Heart left ventricle (tissue), 16 donors: ENCODE measurements around the gene PPP1R14B. TPM values are rescaled to one million over a fixed set of nuclear protein-coding genes. Genes with fewer than 3 reads are reported as not detected.

Experiments
- ATAC-seq, 4 donors: fragments of 200-7000 bp; cut with Tn5 transposase; one replicate each; pipeline ENCODE4 v1.9.1; 2020 to 2022; ENCODE audit warnings: moderate library complexity in 4 of 4, mild to moderate bottlenecking in 3 of 4, moderate number of reproducible peaks in 1 of 4
- DNase-seq, 5 donors: peaks; one replicate each; pipeline ENCODE4 v3.0.0-alpha.2; 2020
- H3K27ac ChIP-seq, 12 donors: fragments of 200-600 bp; sonication (generic) in 4 of 12; one replicate each; pipeline versions ENCODE4 v1.5.0 to v1.8.0; 2016 to 2022; ENCODE audit warnings: mild to moderate bottlenecking in 2 of 12
- H3K27me3 ChIP-seq, 9 donors: fragments of 200-600 bp; sonication (generic) in 2 of 9; one replicate each; pipeline versions ENCODE4 v1.5.1 to v1.8.0; 2016 to 2022; ENCODE audit warnings: mild to moderate bottlenecking in 3 of 9
- H3K36me3 ChIP-seq, 9 donors: fragments of 200-600 bp; sonication (generic) in 2 of 9; one replicate each; pipeline versions ENCODE4 v1.5.0 to v1.8.0; 2018 to 2022; ENCODE audit warnings: mild to moderate bottlenecking in 2 of 9
- H3K4me1 ChIP-seq, 12 donors: fragments of 200-600 bp; sonication (generic) in 4 of 12; one replicate each; pipeline versions ENCODE4 v1.5.0 to v1.8.0; 2016 to 2022; ENCODE audit warnings: mild to moderate bottlenecking in 3 of 12
- H3K4me3 ChIP-seq, 12 donors: fragments of 200-600 bp; sonication (generic) in 4 of 12; one replicate each; pipeline versions ENCODE4 v1.5.0 to v1.8.0; 2017 to 2022; ENCODE audit warnings: mild to moderate bottlenecking in 9 of 12, moderate library complexity in 4 of 12
- H3K9me3 ChIP-seq, 12 donors: fragments of 200-600 bp; sonication (generic) in 4 of 12; one replicate each; pipeline versions ENCODE4 v1.5.0 to v1.8.0; 2016 to 2022; ENCODE audit warnings: mild to moderate bottlenecking in 1 of 12
- CTCF ChIP-seq, 12 donors: fragments of 200-600 bp; sonication (generic) in 4 of 12; IDR thresholded peaks; one replicate each; pipeline versions ENCODE4 v1.5.0 to v1.8.0; 2018 to 2022; ENCODE audit warnings: antibody characterized with exemption in 12 of 12, mild to moderate bottlenecking in 5 of 12
- POLR2A ChIP-seq, 2 donors: fragments of 450-650 bp; IDR thresholded peaks; one replicate each; pipeline ENCODE4 v1.6.1; 2017; ENCODE audit warnings: antibody characterized with exemption in 2 of 2, mild to moderate bottlenecking in 2 of 2, moderate library complexity in 2 of 2
- WGBS, 4 donors: extraction: QIAGEN DNeasy Blood & Tissue Kit in 2 of 4; methylation state at CpG; one replicate each; pipeline versions ENCODE4 v1.1.5 to v1.1.7; 2013 to 2018; 5-methylcytosine and 5-hydroxymethylcytosine counted together
- intact Hi-C, 10 donors: fragments of 100-400 bp; cut with DNase I; formaldehyde crosslinking; loops; one replicate each; pipeline versions ENCODE4 v1.11.1 to v1.14.2; 2022
- polyA plus RNA-seq, 2 donors: library from polyadenylated mRNA; stranded (reverse); fragments of 200-250 nt; gene quantifications; one replicate each; pipeline ENCODE4 v1.2.3, GENCODE V29; 2013
- total RNA-seq, 9 donors: library from RNA; depleted of rRNA in 2 of 9; stranded (reverse); fragments of >200 nt in 2 of 9; fragmentation: NEBNext Ultra II Directional in 3 of 9; extraction: Animal tissue kit (Norgen Biotek cat#: 25700) in 3 of 9; gene quantifications; one replicate each; pipeline versions ENCODE4 v1.1.0 to v1.2.4, GENCODE V29; 2016 to 2023
- donor health status: ischemic (EF 13 %, LVEDD 7.1; RV severe dilation, severe dysfunction).
- donor health status: healthy with polysubstance abuse.
- donor health status: DM: no; HTN: yes; CAD: no.
- donor health status: DM: no; HTN: no; CAD: no.
- donor health status: ischemic (EF 25% LVEDD 6.9; RV normal size, moderate dysfunction).
- donor health status: ischemic (EF 25% LVEDD 5.7; RV mildly dilated, moderate dysfunction).
- donor health status: healthy.
- donor health status: DM: yes; HTN: yes; CAD: no.
- donor health status: ischemic (EF 35%, LVEDD 5.7; RV mildly dilated, moderate dysfunction).
- donor health status: nonischemic (EF 11% LVEDD 7.7; RV severe dilation, severe dysfunction).
- donor health status: DM: yes; HTN: yes; CAD: no.
- donor health status: PGD.
- donor health status: ischemic (EF 29% LVEDD 5.4; RV normal size, mild dysfunction).
- donor health status: nonischemic (EF 23%, LVEDD 6.1; RV moderate dilation, normal function).

PPP1R14B gene
- total and polyA plus RNA-seq, 11 donors, result 69.6 to 244 (median 108) TPM

- peak in 4 of 5 donors; percentile 68 to 76 (median 71) for DNase-seq
- peak overlapping the region; percentile 86 to 100 (median 97) for H3K27ac ChIP-seq
- ATAC-seq, result peak in 2 of 4 donors; percentile 0
- H3K36me3 ChIP-seq, result peaks cover 0 to 38% (median 28%) of the 10 kb centered on the region in 9 donors
- peaks cover 2 to 44% (median 33%) of the 10 kb centered on the region in 12 donors for H3K4me1 ChIP-seq
- WGBS, 4 donors, result 26 to 39% (median 36%) methylated on average over 21 to 23 of the region's 23 CpGs
- no peaks in the 10 kb centered on the region for H3K27me3 ChIP-seq
- no peaks in the 10 kb centered on the region for H3K9me3 ChIP-seq
- H3K4me3 ChIP-seq, result peak overlapping the region; percentile 63 to 95 (median 79)
- no peak for TF ChIP-seq POLR2A (IDR thresholded peaks at IDR 0.05)
- TF ChIP-seq CTCF (IDR thresholded peaks at IDR 0.05), result no peak
- intact Hi-C loops, result loop anchor here in 3 of 10 donors (1.0 to 2.0 kb wide), 3 partner anchors 17 to 21 kb away; partner anchors contain the start of genes PLCB3 (in 2 of the 3) and PPP1R14B (in 1 of the 3)
These were observed 21.5 kb upstream of the PPP1R14B start for GRCh38 chr11:64268025-64268892.

GRCh38 chr11:64267207-64267945 is 20.6 kb upstream of the PPP1R14B start:
- 59 to 83% (median 72%) methylated on average over 24 to 27 of the region's 27 CpGs for WGBS, 4 donors
- no peaks in the 10 kb centered on the region for H3K27me3 ChIP-seq
- no peak for ATAC-seq
- TF ChIP-seq CTCF (IDR thresholded peaks at IDR 0.05) (no peak), POLR2A (IDR thresholded peaks at IDR 0.05) (no peak)
- H3K27ac ChIP-seq, result peak overlapping the region; percentile 86 to 100 (median 97)
- H3K4me3 ChIP-seq, result peak overlapping the region in 4 of 12 donors; percentile 77 to 95 (median 82)
- no peaks in the 10 kb centered on the region for H3K9me3 ChIP-seq
- H3K4me1 ChIP-seq, result peaks cover 2 to 37% (median 31%) of the 10 kb centered on the region in 12 donors
- intact Hi-C loops, result no loop called here
- DNase-seq, result peak in 1 of 5 donors; percentile 54
- H3K36me3 ChIP-seq, result peaks cover 0 to 46% (median 37%) of the 10 kb centered on the region in 9 donors

GRCh38 chr11:64266339-64266738 is 19.6 kb upstream of the PPP1R14B start:
- WGBS, 4 donors, result 89 to 94% (median 91%) methylated on average over 15 of the region's 15 CpGs
- Histone ChIP-seq H3K9me3 (no peaks in the 10 kb centered on the region), H3K4me1 (peaks cover 2 to 27% (median 24%) of the 10 kb centered on the region in 12 donors), H3K36me3 (peaks cover 0 to 57% (median 47%) of the 10 kb centered on the region in 9 donors), H3K4me3 (no peak overlapping the region), H3K27ac (peak overlapping the region in 2 of 12 donors; percentile 86 to 97), H3K27me3 (no peaks in the 10 kb centered on the region)
- TF ChIP-seq POLR2A (IDR thresholded peaks at IDR 0.05) (no peak), CTCF (IDR thresholded peaks at IDR 0.05) (no peak)
- intact Hi-C loops, result no loop called here
- no peak for ATAC-seq
- no peak for DNase-seq
